Renal cortical epithelial cell (primary cell): ENCODE results near the gene KRTCAP2. TPM values are rescaled to one million over a fixed set of nuclear protein-coding genes. Genes with fewer than 3 reads are reported as not detected.

Experiments used
- DNase-seq: peaks from one replicate; pipeline ENCODE4 v3.0.0-alpha.2; 2011; ENCODE audit warnings: low read depth
- total RNA-seq: library from RNA; depleted of rRNA; stranded (reverse); fragments of >200 nt; gene quantifications from 2 replicates; pipeline ENCODE4 v1.2.3, GENCODE V29; 2014

Gene KRTCAP2
- total RNA-seq, 1 donor from 2014 or later, result 65.4 TPM

- DNase-seq, result no peak
Observed at GRCh38 chr1:155183775-155184221, 10.7 kb upstream of the KRTCAP2 start.

GRCh38 chr1:155182052-155182550, 9.0 kb upstream of the KRTCAP2 start:
- DNase-seq, result no peak

GRCh38 chr1:155181371-155182051, 8.4 kb upstream of the KRTCAP2 start:
- no peak for DNase-seq

GRCh38 chr1:155179112-155180031, 6.3 kb upstream of the KRTCAP2 start:
- DNase-seq, result no peak

GRCh38 chr1:155178441-155179111, 5.5 kb upstream of the KRTCAP2 start:
- no peak for DNase-seq

GRCh38 chr1:155177918-155178281, 4.8 kb upstream of the KRTCAP2 start:
- DNase-seq, result no peak

- no peak for DNase-seq
Observed at GRCh38 chr1:155177192-155177917, 4.3 kb upstream of the KRTCAP2 start.

- peak; percentile 66 for DNase-seq
Observed at GRCh38 chr1:155176544-155177071, 3.5 kb upstream of the KRTCAP2 start.

- no peak for DNase-seq
Observed at GRCh38 chr1:155175927-155176371, 2.8 kb upstream of the KRTCAP2 start.

- DNase-seq, result no peak
Observed at GRCh38 chr1:155175281-155175926, 2.3 kb upstream of the KRTCAP2 start.

GRCh38 chr1:155174324-155175280, 1.5 kb upstream of the KRTCAP2 start:
- DNase-seq, result no peak

GRCh38 chr1:155173478-155174323, 597 bp upstream of the KRTCAP2 start, which contains the start of gene TRIM46:
Gene TRIM46, plus strand, starts transcription at chr1:155173849. Its CDS starts 118 bp downstream, at chr1:155173967.
- DNase-seq, result no peak

GRCh38 chr1:155171836-155172731, 1.0 kb downstream of the KRTCAP2 start:
- DNase-seq, result no peak

- no peak for DNase-seq
Observed at GRCh38 chr1:155170806-155171205, 2.3 kb downstream of the KRTCAP2 start.

- no peak for DNase-seq
Observed at GRCh38 chr1:155170101-155170785, 2.9 kb downstream of the KRTCAP2 start.

- DNase-seq, result no peak
Observed at GRCh38 chr1:155169541-155169940, 3.6 kb downstream of the KRTCAP2 start.
